ENCODE data around the gene ANKRD53.
"Not testable (repeated sequence)": the region's sequence is repeated elsewhere in the genome, so short reads cannot be mapped to it uniquely, and the experiment has no call there.

GRCh38 chr2:71011786-71012185 is 33.4 kb downstream of the ANKRD53 start:
- TF ChIP-seq CTCF (IDR thresholded peaks at IDR 0.05; ENCODE audit: low read depth, low read length, poor library complexity, severe bottlenecking); EZH2phosphoT487 (IDR thresholded peaks at IDR 0.05; ENCODE audit: borderline replicate concordance, low read length): not testable (repeated sequence)

All from DOHH2 (cell line).